WTC11 (cell line): ENCODE data around the gene PPM1D. TPM values are rescaled to one million over a fixed set of nuclear protein-coding genes. Genes with fewer than 3 reads are reported as not detected.

Experiments used
- ATAC-seq: fragments of 200-7000 bp; cut with Tn5 transposase; 2 replicates; pipeline ENCODE4 v1.10.0; 2021; ENCODE audit warnings: mild to moderate bottlenecking, moderate library complexity
- CTCF ChIA-PET: fragments of 300-600 bp; sonication (Branson Sonifier 250); formaldehyde crosslinking; loops from one replicate; lab custom pipeline; 2021; ENCODE audit warnings: antibody characterized with exemption; lab: Charles Lee
- POLR2A ChIA-PET: fragments of 350-600 bp; sonication (Branson Sonifier 250); formaldehyde crosslinking; loops from one replicate; lab custom pipeline; 2021; ENCODE audit warnings: antibody characterized with exemption; lab: Charles Lee
- DNase-seq: peaks from one replicate; pipeline ENCODE4 v3.0.0; 2021; ENCODE audit warnings: low spot score
- H3K27ac Mint-ChIP-seq: 2 replicates; pipeline ENCODE4 v1.8.0; 2021; ENCODE audit warnings: mixed read lengths
- H3K27me3 Mint-ChIP-seq: 2 replicates; pipeline ENCODE4 v1.8.0; 2021; ENCODE audit warnings: low read depth, mild to moderate bottlenecking, moderate library complexity, mixed read lengths
- H3K36me3 Mint-ChIP-seq: 2 replicates; pipeline ENCODE4 v1.8.0; 2021; ENCODE audit warnings: mixed read lengths
- H3K4me1 Mint-ChIP-seq: 2 replicates; pipeline ENCODE4 v1.8.0; 2022; ENCODE audit warnings: mixed read lengths
- H3K4me3 Mint-ChIP-seq: 2 replicates; pipeline ENCODE4 v1.8.0; 2021; ENCODE audit warnings: mild to moderate bottlenecking, moderate library complexity, mixed read lengths
- H3K9me3 Mint-ChIP-seq: 2 replicates; pipeline ENCODE4 v1.8.0; 2021; ENCODE audit warnings: mixed read lengths
- AR ChIP-seq: fragments of 250-450 bp; sonication (Bioruptor Pico); IDR thresholded peaks from 2 replicates; pipeline ENCODE4 v1.9.0; 2021; ENCODE audit warnings: mild to moderate bottlenecking
- ATF1 ChIP-seq: sonication (generic); formaldehyde crosslinking; IDR thresholded peaks from 2 replicates; pipeline ENCODE4 v1.8.1; 2023; ENCODE audit warnings: mild to moderate bottlenecking, moderate library complexity, missing genetic modification reagents
- CTCF ChIP-seq: fragments of 200-600 bp; IDR thresholded peaks from 2 replicates; pipeline ENCODE4 v1.8.0; 2022; ENCODE audit warnings: antibody characterized with exemption
- ELF4 ChIP-seq: sonication (generic); formaldehyde crosslinking; IDR thresholded peaks from 2 replicates; pipeline ENCODE4 v1.8.1; 2022; ENCODE audit warnings: low read depth, mild to moderate bottlenecking, moderate library complexity, missing genetic modification reagents
- ETV6 ChIP-seq: sonication (generic); formaldehyde crosslinking; IDR thresholded peaks from 2 replicates; pipeline ENCODE4 v1.8.1; 2022; ENCODE audit warnings: mild to moderate bottlenecking, missing genetic modification reagents
- GRHL2 ChIP-seq: fragments of 250-450 bp; sonication (Bioruptor Pico); IDR thresholded peaks from 2 replicates; pipeline ENCODE4 v1.8.0; 2022; ENCODE audit warnings: mild to moderate bottlenecking, moderate library complexity; ENCODE audit not compliant: insufficient replicate concordance, severe bottlenecking
- GTF2I ChIP-seq: fragments of 250-450 bp; sonication (Bioruptor Pico); conservative IDR thresholded peaks from 2 replicates; pipeline ENCODE4 v1.4.0; 2021; ENCODE audit warnings: mild to moderate bottlenecking
- IRF2 ChIP-seq: sonication (generic); formaldehyde crosslinking; IDR thresholded peaks from 2 replicates; pipeline ENCODE4 v1.8.0; 2022; ENCODE audit warnings: low read depth, missing genetic modification reagents, borderline replicate concordance
- KAT7 ChIP-seq: sonication (generic); formaldehyde crosslinking; IDR thresholded peaks from 2 replicates; pipeline ENCODE4 v1.8.1; 2023; ENCODE audit warnings: missing genetic modification reagents, mild to moderate bottlenecking, borderline replicate concordance
- NR1H2 ChIP-seq: sonication (generic); formaldehyde crosslinking; IDR thresholded peaks from 2 replicates; pipeline ENCODE4 v1.9.0; 2021; ENCODE audit warnings: mild to moderate bottlenecking, moderate library complexity, missing genetic modification reagents
- NR2C2 ChIP-seq: sonication (generic); formaldehyde crosslinking; IDR thresholded peaks from 2 replicates; pipeline ENCODE4 v1.8.0; 2022; ENCODE audit warnings: mild to moderate bottlenecking, missing genetic modification reagents
- PRDM15 ChIP-seq: sonication (generic); formaldehyde crosslinking; IDR thresholded peaks from 2 replicates; pipeline ENCODE4 v1.8.0; 2022; ENCODE audit warnings: missing genetic modification reagents
- SOX15 ChIP-seq: fragments of 250-450 bp; sonication (Bioruptor Pico); IDR thresholded peaks from 2 replicates; pipeline ENCODE4 v1.9.0; 2021; ENCODE audit warnings: mild to moderate bottlenecking
- SP1 ChIP-seq: sonication (generic); formaldehyde crosslinking; conservative IDR thresholded peaks from 2 replicates; pipeline ENCODE4 v1.8.1; 2022; ENCODE audit warnings: missing genetic modification reagents
- USF1 ChIP-seq: sonication (generic); formaldehyde crosslinking; IDR thresholded peaks from 2 replicates; pipeline ENCODE4 v1.8.0; 2022; ENCODE audit warnings: mild to moderate bottlenecking, missing genetic modification reagents
- ZMAT4 ChIP-seq: fragments of 250-450 bp; sonication (Bioruptor Pico); IDR thresholded peaks from 2 replicates; pipeline ENCODE4 v1.9.0; 2021; ENCODE audit warnings: mild to moderate bottlenecking
- ZNF425 ChIP-seq: fragments of 250-450 bp; sonication (Bioruptor Pico); conservative IDR thresholded peaks from 2 replicates; pipeline ENCODE4 v1.9.0; 2021; ENCODE audit warnings: mild to moderate bottlenecking
- ZNF671 ChIP-seq: fragments of 250-450 bp; sonication (Bioruptor Pico); IDR thresholded peaks from 2 replicates; pipeline ENCODE4 v1.8.0; 2021; ENCODE audit warnings: mild to moderate bottlenecking
- total RNA-seq: library from RNA; stranded (reverse); gene quantifications from 3 replicates; pipeline ENCODE4 v1.2.3, GENCODE V29; 2021

Gene PPM1D
- total RNA-seq, 1 experiment from 2014 or later = 20.4 TPM

GRCh38 chr17:60656499-60656898, 56.5 kb downstream of the PPM1D start:
- Mint-ChIP-seq H3K36me3 (peaks cover 11% of the 10 kb centered on the region), H3K27me3 (no peaks in the 10 kb centered on the region), H3K9me3 (peaks cover 4% of the 10 kb centered on the region; the same call in 1 of the 2 replicates), H3K4me1 (peaks cover 3% of the 10 kb centered on the region; the same call in 1 of the 2 replicates), H3K4me3 (no peak overlapping the region), H3K27ac (peak overlapping the region; percentile 79)
- no peak for TF ChIP-seq GTF2I (CRISPR knock-in tag)
- TF ChIP-seq CTCF = no peak
- no peak for TF ChIP-seq NR1H2 (CRISPR knock-in tag)
- no peak for TF ChIP-seq USF1 (CRISPR knock-in tag)
- no peak for TF ChIP-seq ETV6 (CRISPR knock-in tag)
- no peak for TF ChIP-seq PRDM15 (CRISPR knock-in tag)
- no peak for TF ChIP-seq SP1
- no peak for TF ChIP-seq IRF2 (CRISPR knock-in tag)
- TF ChIP-seq KAT7 (CRISPR knock-in tag) = no peak
- TF ChIP-seq NR2C2 (CRISPR knock-in tag) = no peak
- TF ChIP-seq AR (CRISPR knock-in tag) = no peak
- no peak for TF ChIP-seq SOX15 (CRISPR knock-in tag)
- TF ChIP-seq ZNF425 (CRISPR knock-in tag) = no peak
- no peak for TF ChIP-seq ZMAT4 (CRISPR knock-in tag)
- no peak for TF ChIP-seq ELF4
- no peak for TF ChIP-seq ATF1 (CRISPR knock-in tag)
- TF ChIP-seq ZNF671 (CRISPR knock-in tag) = no peak
- TF ChIP-seq GRHL2 = no peak
- no peak for ATAC-seq
- POLR2A ChIA-PET = no interaction called here
- CTCF ChIA-PET = interaction anchor here (1.2 kb wide), 1 partner anchor 55 kb away, joined by 3 read pairs; no protein-coding TSS in a partner anchor
- no peak for DNase-seq
